T1000 (cell line): ENCODE data around the gene APEH.
"Not testable (repeated sequence)": the region's sequence is repeated elsewhere in the genome, so short reads cannot be mapped to it uniquely, and the experiment has no call there.

Experiments
- DNase-seq: peaks from one replicate; lab custom pipeline; 2025; ENCODE audit warnings: mixed read lengths; lab: John Stamatoyannopoulos, UW

The APEH gene

GRCh38 chr3:49689908-49690624 lies 15.9 kb downstream of the APEH start:
- not testable (repeated sequence) for DNase-seq

GRCh38 chr3:49690856-49691255 lies 16.7 kb downstream of the APEH start:
- DNase-seq: not testable (repeated sequence)

GRCh38 chr3:49691481-49691880 lies 17.3 kb downstream of the APEH start:
- DNase-seq: not testable (repeated sequence)

GRCh38 chr3:49694409-49695070 lies 20.4 kb downstream of the APEH start:
- DNase-seq: not testable (repeated sequence)

- DNase-seq: not testable (repeated sequence)
These were observed 21.3 kb downstream of the APEH start for GRCh38 chr3:49695350-49696015.

GRCh38 chr3:49699281-49699979 lies 25.3 kb downstream of the APEH start:
- DNase-seq: no peak

- no peak for DNase-seq
These were observed 25.9 kb downstream of the APEH start for GRCh38 chr3:49700014-49700413.

- no peak for DNase-seq
These were observed 26.4 kb downstream of the APEH start for GRCh38 chr3:49700453-49701128.

GRCh38 chr3:49701388-49702077 lies 27.4 kb downstream of the APEH start:
- no peak for DNase-seq

GRCh38 chr3:49702672-49703071 lies 28.5 kb downstream of the APEH start:
- DNase-seq: no peak

- DNase-seq: peak; percentile 25
These were observed 29.3 kb downstream of the APEH start for GRCh38 chr3:49703443-49703927.

- no peak for DNase-seq
These were observed 29.8 kb downstream of the APEH start for GRCh38 chr3:49703956-49704355.

- DNase-seq: no peak
These were observed 30.5 kb downstream of the APEH start for GRCh38 chr3:49704629-49705028.

- no peak for DNase-seq
These were observed 31.3 kb downstream of the APEH start for GRCh38 chr3:49705390-49705960.

GRCh38 chr3:49706456-49707112 lies 32.4 kb downstream of the APEH start:
- DNase-seq: no peak

GRCh38 chr3:49707113-49707480 lies 32.9 kb downstream of the APEH start:
- peak; percentile 59 for DNase-seq

GRCh38 chr3:49709852-49710251 lies 35.7 kb downstream of the APEH start:
- DNase-seq: no peak

GRCh38 chr3:49711489-49711888 lies 37.3 kb downstream of the APEH start:
- DNase-seq: no peak

- no peak for DNase-seq
These were observed 38.0 kb downstream of the APEH start for GRCh38 chr3:49712166-49712565.

GRCh38 chr3:49712631-49713317 lies 38.6 kb downstream of the APEH start:
- no peak for DNase-seq
